Esophagus muscularis mucosa (tissue), 4 donors: ENCODE measurements around the gene PYDC1. TPM values are rescaled to one million over a fixed set of nuclear protein-coding genes. Genes with fewer than 3 reads are reported as not detected.
"Not testable (repeated sequence)": the region's sequence is repeated elsewhere in the genome, so short reads cannot be mapped to it uniquely, and the experiment has no call there.

Experiments
- DNase-seq: peaks from one replicate; pipeline ENCODE4 v3.0.0-alpha.2; 2017; ENCODE audit errors: extremely low spot score
- H3K27ac ChIP-seq, 4 donors: fragments of 200-600 bp; sonication (generic); replicated peaks in 1 of 4; 1 replicate in 3 of 4; 2 replicates in 1 of 4; pipeline ENCODE4 v1.5.1; 2016 to 2019; ENCODE audit warnings: mild to moderate bottlenecking in 1 of 4
- H3K27me3 ChIP-seq, 4 donors: fragments of 200-600 bp; sonication (generic); one replicate each; pipeline versions ENCODE4 v1.5.1 to v1.6.0; 2016 to 2019
- H3K36me3 ChIP-seq, 4 donors: fragments of 200-600 bp; sonication (generic); one replicate each; pipeline ENCODE4 v1.5.1; 2016 to 2019
- H3K4me1 ChIP-seq, 4 donors: fragments of 200-600 bp; sonication (generic); one replicate each; pipeline ENCODE4 v1.5.1; 2016 to 2019
- H3K4me3 ChIP-seq, 4 donors: fragments of 200-600 bp; sonication (generic); 1 replicate in 2 of 4; 2 replicates in 2 of 4; pipeline ENCODE4 v1.5.1; 2016 to 2019; ENCODE audit warnings: mild to moderate bottlenecking in 4 of 4, moderate library complexity in 1 of 4
- H3K9me3 ChIP-seq, 4 donors: fragments of 200-600 bp; sonication (generic); 1 replicate in 3 of 4; 2 replicates in 1 of 4; pipeline ENCODE4 v1.5.1; 2016 to 2019
- CTCF ChIP-seq, 3 experiments: fragments of 200-600 bp in 2 of 3; fragments of 450-650 bp in 1 of 3; sonication (generic) in 2 of 3; IDR thresholded peaks; one replicate each; pipeline ENCODE4 v1.5.1; 2017 to 2019; ENCODE audit warnings: antibody characterized with exemption in 3 of 3, mild to moderate bottlenecking in 2 of 3, moderate library complexity in 1 of 3
- EP300 ChIP-seq: sonication (generic); formaldehyde crosslinking; IDR thresholded peaks from one replicate; pipeline ENCODE4 v1.6.1; 2017; ENCODE audit warnings: antibody characterized with exemption
- POLR2A ChIP-seq: fragments of 450-650 bp; IDR thresholded peaks from one replicate; pipeline ENCODE4 v1.6.1; 2017; ENCODE audit warnings: antibody characterized with exemption, moderate library complexity, mild to moderate bottlenecking, low read depth
- POLR2AphosphoS5 ChIP-seq, 2 donors: sonication (generic); formaldehyde crosslinking; IDR thresholded peaks; one replicate each; pipeline ENCODE4 v1.6.1; 2017; ENCODE audit warnings: antibody characterized with exemption in 2 of 2
- WGBS: methylation state at CpG from one replicate; pipeline ENCODE4 v1.1.5; 2018; 5-methylcytosine and 5-hydroxymethylcytosine counted together
- intact Hi-C: fragments of 100-400 bp; cut with DNase I; formaldehyde crosslinking; loops from one replicate; pipeline ENCODE4 v1.15.1; 2023
- total RNA-seq, 4 donors: library from RNA; depleted of rRNA; stranded (reverse); fragments of >200 nt; gene quantifications; one replicate each; pipeline versions ENCODE4 v1.1.0 to v1.2.1, GENCODE V29; 2016

The PYDC1 gene
- total RNA-seq, 4 donors from 2014 or later: not detected

- no peak for DNase-seq
- TF ChIP-seq POLR2AphosphoS5 (IDR thresholded peaks at IDR 0.05) (no peak), POLR2A (no peak), EP300 (no peak), CTCF (IDR thresholded peaks at IDR 0.05) (no peak)
- Histone ChIP-seq H3K4me3 (no peak overlapping the region), H3K36me3 (no peaks in the 10 kb centered on the region), H3K27me3 (peaks cover 0 to 49% (median 0%) of the 10 kb centered on the region in 4 donors), H3K9me3 (no peaks in the 10 kb centered on the region), H3K27ac (no peak overlapping the region), H3K4me1 (no peaks in the 10 kb centered on the region)
- intact Hi-C loops: no loop called here
- 61% methylated on average over 5 of the region's 5 CpGs for WGBS
Observed at GRCh38 chr16:31248344-31248743, 31.4 kb upstream of the PYDC1 start.

DNA sequence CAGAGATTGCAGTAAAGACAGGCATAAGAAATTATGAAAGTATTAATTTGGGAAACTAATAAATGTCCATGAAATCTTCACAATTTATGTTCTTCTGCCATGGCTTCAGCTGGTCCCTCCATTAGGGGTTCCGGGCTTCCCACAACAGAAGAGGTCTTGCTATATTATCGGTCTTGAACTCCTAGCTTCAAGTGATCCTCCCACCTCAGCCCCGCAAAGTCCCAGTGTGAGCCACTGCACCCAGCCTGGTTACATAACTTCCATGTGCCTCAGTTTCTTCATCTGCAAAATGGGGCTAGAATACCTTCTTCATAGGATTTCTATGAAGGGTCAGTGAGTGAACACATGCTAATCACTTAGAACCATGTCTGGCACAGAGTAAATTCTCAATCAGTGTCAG lies 29.4 kb upstream of the PYDC1 start:
- Histone ChIP-seq H3K36me3 (no peaks in the 10 kb centered on the region), H3K4me1 (no peaks in the 10 kb centered on the region), H3K27me3 (peaks cover 0 to 49% (median 0%) of the 10 kb centered on the region in 4 donors), H3K27ac (no peak overlapping the region), H3K4me3 (no peak overlapping the region), H3K9me3 (no peaks in the 10 kb centered on the region)
- intact Hi-C loops: no loop called here
- DNase-seq: no peak
- WGBS: 91% methylated on average over 3 of the region's 3 CpGs
- no peak for TF ChIP-seq POLR2AphosphoS5 (IDR thresholded peaks at IDR 0.05)
- no peak for TF ChIP-seq CTCF (IDR thresholded peaks at IDR 0.05)
- TF ChIP-seq EP300: no peak
- no peak for TF ChIP-seq POLR2A

DNA sequence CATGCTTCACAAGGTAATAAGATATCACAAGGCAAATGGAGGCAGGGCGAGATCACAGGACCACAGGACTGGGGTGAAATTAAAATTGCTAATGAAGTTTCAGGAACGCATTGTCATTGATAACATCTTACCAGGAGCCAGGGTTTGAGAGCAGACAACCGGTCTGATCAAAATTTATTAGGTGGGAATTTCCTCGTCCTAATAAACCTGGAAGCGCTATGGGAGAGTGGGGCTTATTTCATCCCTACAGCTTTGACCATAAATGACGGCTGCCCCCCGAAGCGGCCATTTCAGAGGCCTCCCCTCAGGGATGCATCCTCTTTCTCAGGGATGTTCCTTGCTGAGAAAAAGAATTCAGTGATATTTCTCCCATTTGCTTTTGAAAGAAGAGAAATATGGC lies 28.7 kb upstream of the PYDC1 start:
- H3K27me3 ChIP-seq: peaks cover 0 to 49% (median 0%) of the 10 kb centered on the region in 4 donors
- H3K27ac ChIP-seq, H3K36me3 ChIP-seq, H3K9me3 ChIP-seq, H3K4me1 ChIP-seq, DNase-seq, H3K4me3 ChIP-seq, intact Hi-C loops: not testable (repeated sequence)
- 22% methylated on average over 8 of the region's 8 CpGs for WGBS

GRCh38 chr16:31243734-31244670 lies 27.1 kb upstream of the PYDC1 start:
- Histone ChIP-seq H3K9me3 (no peaks in the 10 kb centered on the region), H3K4me3 (no peak overlapping the region), H3K27me3 (peaks cover 0 to 46% (median 0%) of the 10 kb centered on the region in 4 donors), H3K27ac (no peak overlapping the region), H3K4me1 (no peaks in the 10 kb centered on the region), H3K36me3 (no peaks in the 10 kb centered on the region)
- TF ChIP-seq POLR2A: no peak
- 54% methylated on average over 9 of the region's 9 CpGs for WGBS
- intact Hi-C loops: no loop called here
- DNase-seq: no peak

- no peaks in the 10 kb centered on the region for H3K36me3 ChIP-seq
- H3K9me3 ChIP-seq: no peaks in the 10 kb centered on the region
- WGBS: 50% methylated on average over 6 of the region's 6 CpGs
- no peak for DNase-seq
- intact Hi-C loops: no loop called here
- TF ChIP-seq POLR2AphosphoS5 (IDR thresholded peaks at IDR 0.05): no peak
- H3K27me3 ChIP-seq: peaks cover 0 to 28% (median 0%) of the 10 kb centered on the region in 4 donors
- H3K4me3 ChIP-seq: no peak overlapping the region
- no peak overlapping the region for H3K27ac ChIP-seq
- H3K4me1 ChIP-seq: no peaks in the 10 kb centered on the region
Observed at GRCh38 chr16:31242206-31242605, 25.3 kb upstream of the PYDC1 start.

GRCh38 chr16:31238041-31238440 lies 21.1 kb upstream of the PYDC1 start:
- 85% methylated on average over 4 of the region's 4 CpGs for WGBS
- Histone ChIP-seq H3K9me3 (peaks cover 0 to 13% (median 0%) of the 10 kb centered on the region in 4 donors), H3K27ac (no peak overlapping the region), H3K4me1 (no peaks in the 10 kb centered on the region), H3K4me3 (no peak overlapping the region), H3K36me3 (no peaks in the 10 kb centered on the region), H3K27me3 (no peaks in the 10 kb centered on the region)
- intact Hi-C loops: no loop called here
- no peak for DNase-seq
- TF ChIP-seq POLR2A (no peak), EP300 (no peak)
